ENCODE measurements around the gene MYO1G.

The MYO1G gene

DNA sequence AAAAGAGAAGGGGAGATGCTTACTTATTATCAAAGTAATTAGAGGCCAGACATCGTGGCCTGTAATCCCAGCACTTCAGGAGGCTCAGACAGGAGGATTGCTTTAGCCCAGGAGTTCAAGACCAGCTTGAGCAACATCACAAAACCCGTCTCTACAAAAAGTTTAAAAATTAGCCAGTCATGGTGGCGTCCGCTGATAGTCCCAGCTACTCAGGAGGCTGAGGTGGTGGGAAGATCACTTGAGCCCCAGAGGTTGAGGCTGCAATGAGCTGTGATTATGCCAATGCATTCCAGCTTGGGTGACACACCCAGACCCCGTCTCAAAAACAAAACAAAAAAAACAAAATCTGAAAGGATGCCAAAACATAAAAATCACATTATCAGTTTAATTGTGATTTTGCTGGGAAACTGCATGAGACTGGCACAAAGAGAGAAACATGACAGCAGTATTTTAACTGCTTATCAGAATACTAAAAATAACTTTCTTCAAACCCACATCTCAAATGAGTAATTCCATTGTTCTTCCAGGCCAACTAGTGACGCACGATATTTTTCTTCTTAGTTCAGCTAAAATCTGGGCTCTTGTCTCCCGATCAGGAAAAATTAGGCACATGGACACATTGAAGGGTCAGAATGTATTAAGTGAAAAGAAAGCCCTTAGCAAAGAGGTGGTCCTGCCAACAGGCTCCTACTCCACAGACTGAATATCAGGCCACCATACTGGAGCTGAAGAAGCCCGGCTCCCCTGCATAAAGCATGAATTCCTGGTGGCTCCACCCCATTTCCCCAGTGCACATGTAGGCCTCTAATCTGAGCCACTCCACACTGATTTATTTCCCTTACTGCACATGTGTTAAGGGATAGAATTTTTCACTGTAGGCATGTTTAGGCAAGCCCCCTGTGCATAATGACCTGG, 11.6 kb upstream of the MYO1G start:
- no peak overlapping the region for H3K4me3 ChIP-seq (replicated peaks in 1 of 2; ENCODE audit: low read depth in 2 of 2, low read length in 2 of 2)
- TF ChIP-seq, protein P1, sequence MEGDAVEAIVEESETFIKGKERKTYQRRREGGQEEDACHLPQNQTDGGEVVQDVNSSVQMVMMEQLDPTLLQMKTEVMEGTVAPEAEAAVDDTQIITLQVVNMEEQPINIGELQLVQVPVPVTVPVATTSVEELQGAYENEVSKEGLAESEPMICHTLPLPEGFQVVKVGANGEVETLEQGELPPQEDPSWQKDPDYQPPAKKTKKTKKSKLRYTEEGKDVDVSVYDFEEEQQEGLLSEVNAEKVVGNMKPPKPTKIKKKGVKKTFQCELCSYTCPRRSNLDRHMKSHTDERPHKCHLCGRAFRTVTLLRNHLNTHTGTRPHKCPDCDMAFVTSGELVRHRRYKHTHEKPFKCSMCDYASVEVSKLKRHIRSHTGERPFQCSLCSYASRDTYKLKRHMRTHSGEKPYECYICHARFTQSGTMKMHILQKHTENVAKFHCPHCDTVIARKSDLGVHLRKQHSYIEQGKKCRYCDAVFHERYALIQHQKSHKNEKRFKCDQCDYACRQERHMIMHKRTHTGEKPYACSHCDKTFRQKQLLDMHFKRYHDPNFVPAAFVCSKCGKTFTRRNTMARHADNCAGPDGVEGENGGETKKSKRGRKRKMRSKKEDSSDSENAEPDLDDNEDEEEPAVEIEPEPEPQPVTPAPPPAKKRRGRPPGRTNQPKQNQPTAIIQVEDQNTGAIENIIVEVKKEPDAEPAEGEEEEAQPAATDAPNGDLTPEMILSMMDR (IDR thresholded peaks at IDR 0.05; ENCODE audit: low read depth, low read length) = no peak
- DNase-seq (ENCODE audit: low read depth in 2 of 2) = peak; percentile 87 to 92

DNA sequence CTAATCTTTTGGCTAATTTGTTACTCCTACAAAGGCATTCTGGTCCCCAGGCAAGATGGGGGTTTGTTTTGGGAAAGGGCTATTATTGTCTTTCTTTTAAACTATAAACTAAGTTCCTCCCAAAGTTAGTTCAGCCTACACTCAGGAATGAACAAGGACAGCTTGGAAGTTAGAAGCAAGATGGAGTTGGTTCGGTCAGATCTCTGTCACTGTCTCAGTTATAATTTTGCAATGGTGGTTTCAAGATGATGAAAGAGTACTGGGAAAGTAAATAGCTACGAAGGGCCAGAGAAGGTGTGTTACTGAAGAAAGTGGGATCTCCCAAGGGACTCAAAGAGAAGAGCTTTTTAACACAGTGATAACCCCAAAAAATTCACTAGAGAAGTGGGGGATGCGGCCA, 10.3 kb upstream of the MYO1G start:
- H3K4me3 ChIP-seq (replicated peaks in 1 of 2; ENCODE audit: low read depth in 2 of 2, low read length in 2 of 2) = no peak overlapping the region
- TF ChIP-seq, protein P1 (IDR thresholded peaks at IDR 0.05; ENCODE audit: low read depth, low read length) = no peak
- DNase-seq (ENCODE audit: low read depth in 2 of 2) = no peak

DNA sequence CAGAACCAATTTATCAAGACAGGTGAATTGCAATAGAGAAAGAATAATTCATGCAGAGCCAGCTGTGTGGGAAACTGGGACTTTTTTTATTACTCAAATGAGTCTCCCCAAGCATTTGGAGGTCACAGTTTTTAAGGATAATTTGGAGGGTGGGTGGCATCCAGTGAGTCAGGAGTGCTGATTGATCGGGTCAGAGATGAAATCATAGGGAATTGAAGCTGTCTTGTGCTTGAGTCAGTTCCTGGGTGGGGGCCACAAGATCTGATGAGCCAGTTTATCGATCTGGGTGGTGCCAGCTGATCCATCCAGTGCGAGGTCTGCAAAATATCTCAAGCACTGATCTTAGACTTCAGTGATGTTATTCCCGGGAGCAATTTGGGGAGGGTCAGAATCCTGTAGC, 9.9 kb upstream of the MYO1G start:
- DNase-seq (ENCODE audit: low read depth in 2 of 2) = no peak
- H3K4me3 ChIP-seq (replicated peaks in 1 of 2; ENCODE audit: low read depth in 2 of 2, low read length in 2 of 2) = no peak overlapping the region
- TF ChIP-seq, protein P1 (IDR thresholded peaks at IDR 0.05; ENCODE audit: low read depth, low read length) = no peak

DNA sequence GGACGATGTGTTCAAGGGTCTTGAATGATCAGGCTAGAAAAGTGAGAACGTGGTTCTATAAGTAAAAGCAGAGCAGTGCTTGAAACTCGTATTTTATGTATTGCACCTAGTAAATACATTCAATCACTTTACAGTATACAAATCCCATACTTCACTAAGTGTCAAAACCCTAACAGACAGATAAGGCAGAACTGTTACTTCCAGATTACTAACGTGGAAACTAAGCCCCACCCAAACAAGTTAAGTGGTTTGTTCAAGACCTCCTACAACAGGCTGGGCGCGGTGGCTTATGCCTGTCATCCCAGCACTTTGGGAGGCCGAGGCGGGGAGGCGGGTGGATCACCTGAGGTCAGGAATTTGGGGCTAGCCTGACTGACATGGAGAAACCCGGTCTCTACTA, 9.2 kb upstream of the MYO1G start:
- TF ChIP-seq, protein P1 (IDR thresholded peaks at IDR 0.05; ENCODE audit: low read depth, low read length) = no peak
- no peak for DNase-seq (ENCODE audit: low read depth in 2 of 2)
- no peak overlapping the region for H3K4me3 ChIP-seq (replicated peaks in 1 of 2; ENCODE audit: low read depth in 2 of 2, low read length in 2 of 2)

DNA sequence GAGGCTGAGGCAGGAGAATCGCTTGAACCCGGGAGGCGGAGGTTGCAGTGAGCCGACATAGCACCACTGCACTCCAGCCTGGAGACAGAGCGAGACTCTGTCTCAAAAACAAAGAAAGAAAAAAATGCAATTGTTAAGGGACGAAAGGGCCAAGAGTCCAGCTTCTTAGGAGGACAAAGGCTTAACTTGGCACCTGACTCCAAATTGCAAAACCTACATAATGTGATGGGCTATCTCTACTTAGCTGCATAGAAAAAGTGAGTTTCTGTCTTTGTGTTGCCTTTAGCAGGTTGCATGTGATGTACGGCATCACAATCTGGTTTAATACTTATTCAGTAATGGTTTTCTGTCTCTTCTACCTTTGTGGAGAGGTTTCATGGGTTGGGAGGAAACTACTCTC, 8.6 kb upstream of the MYO1G start:
- peak overlapping the region in 1 of 2 donors; percentile 83 for H3K4me3 ChIP-seq (replicated peaks in 1 of 2; ENCODE audit: low read depth in 2 of 2, low read length in 2 of 2)
- no peak for DNase-seq (ENCODE audit: low read depth in 2 of 2)
- TF ChIP-seq, protein P1 (IDR thresholded peaks at IDR 0.05; ENCODE audit: low read depth, low read length) = no peak

DNA sequence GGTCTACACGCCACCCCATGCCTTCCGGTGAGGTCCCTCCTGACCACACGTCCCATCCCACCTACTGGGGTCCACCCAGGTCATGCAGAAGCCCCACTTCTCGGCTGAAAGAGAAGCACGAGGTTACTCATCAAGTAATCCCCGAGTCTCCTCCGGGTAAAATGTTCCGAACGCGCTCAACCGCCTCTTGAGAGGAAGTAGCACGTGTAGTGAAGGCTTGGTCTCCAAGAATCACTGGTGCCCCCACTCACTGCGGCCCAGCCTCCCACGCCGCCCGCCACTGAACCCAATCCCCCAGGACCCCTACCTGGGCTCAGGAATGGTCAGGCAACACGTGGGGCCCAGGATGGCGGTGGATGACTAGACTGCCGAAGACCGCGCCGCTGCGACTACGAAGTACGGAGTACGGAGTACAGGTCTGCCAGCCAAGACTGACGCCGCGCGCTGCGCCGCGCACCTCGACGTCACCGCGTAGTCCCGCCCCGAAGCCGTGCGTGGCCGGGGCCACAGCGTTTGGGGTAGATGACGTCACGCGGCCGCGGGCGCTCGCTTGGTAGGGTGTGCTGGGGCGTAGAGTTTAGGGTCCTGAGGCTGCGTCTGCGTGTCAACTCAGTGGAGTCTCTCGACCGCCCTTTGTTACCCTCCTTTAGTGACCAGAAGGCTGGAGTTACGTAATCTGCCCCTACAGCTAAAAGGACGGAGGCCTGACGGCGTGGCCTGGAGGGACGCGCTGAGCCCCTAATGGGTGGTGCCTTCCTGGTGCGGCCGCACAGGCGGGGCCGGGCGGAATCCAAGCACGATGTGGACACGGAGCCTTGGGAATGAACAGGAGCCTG, 7.6 kb upstream of the MYO1G start:
- DNase-seq (ENCODE audit: low read depth in 2 of 2) = peak; percentile 95 to 96
- H3K4me3 ChIP-seq (replicated peaks in 1 of 2; ENCODE audit: low read depth in 2 of 2, low read length in 2 of 2) = peak overlapping the region; percentile 54 to 83
- TF ChIP-seq, protein P1 (IDR thresholded peaks at IDR 0.05; ENCODE audit: low read depth, low read length) = no peak
